HG03457 (cell line): ENCODE results near the gene SLC25A28.

Source experiments
- ATAC-seq: cut with Tn5 transposase; IDR thresholded peaks from one replicate; pipeline ENCODE4 v1.9.1; 2021; ENCODE audit warnings: moderate number of reproducible peaks; ENCODE audit not compliant: unreplicated experiment

SLC25A28 gene

GRCh38 chr10:99595236-99595635 lies 25.0 kb downstream of the SLC25A28 start:
- no peak for ATAC-seq

DNA sequence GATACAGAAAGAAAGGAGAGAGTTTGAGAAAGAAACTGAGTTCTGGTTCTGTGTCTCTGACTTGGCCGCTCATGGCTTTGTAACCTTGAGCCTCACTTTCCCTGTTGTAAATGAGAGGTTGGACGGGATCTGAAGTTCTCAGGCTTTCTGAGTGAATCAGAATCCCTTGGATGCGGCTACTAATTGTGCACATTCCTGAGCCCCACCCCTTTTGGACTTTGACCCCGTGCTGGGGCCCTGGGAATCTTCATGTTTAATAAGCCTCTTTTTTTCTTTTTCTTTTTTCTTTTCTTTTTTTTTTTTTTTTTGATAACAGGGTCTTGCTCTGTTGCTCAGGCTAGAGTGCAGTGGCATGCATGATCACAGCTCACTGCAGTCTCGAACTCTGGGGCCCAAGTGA lies 26.9 kb downstream of the SLC25A28 start:
- no peak for ATAC-seq

GRCh38 chr10:99590799-99591198 lies 29.4 kb downstream of the SLC25A28 start:
- ATAC-seq: no peak

- no peak for ATAC-seq
These were observed 36.6 kb downstream of the SLC25A28 start for GRCh38 chr10:99583687-99584086.

- ATAC-seq: no peak
These were observed 37.9 kb downstream of the SLC25A28 start for GRCh38 chr10:99582255-99582770.

GRCh38 chr10:99579971-99580370 lies 40.3 kb downstream of the SLC25A28 start:
- ATAC-seq: no peak

DNA sequence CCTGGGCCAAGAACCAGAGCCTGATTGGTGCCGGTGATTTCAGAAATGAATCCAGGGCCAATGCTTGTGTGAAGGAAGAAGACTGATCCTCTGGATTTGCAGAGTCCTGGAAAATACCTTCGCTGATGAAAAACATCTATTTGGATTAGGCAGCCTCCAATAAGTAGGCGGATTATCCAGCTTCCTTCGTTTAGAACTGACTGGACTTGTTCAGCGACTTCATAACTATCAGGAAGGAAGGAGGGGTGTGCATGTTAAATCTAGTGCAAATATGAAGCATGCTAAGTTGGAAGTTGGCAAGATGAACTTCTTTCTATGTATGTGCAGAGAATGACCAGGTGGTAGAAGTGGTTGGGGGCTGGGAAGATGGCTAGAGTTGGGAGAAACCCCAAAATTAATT lies 46.4 kb downstream of the SLC25A28 start:
- no peak for ATAC-seq

GRCh38 chr10:99571816-99572215 lies 48.4 kb downstream of the SLC25A28 start:
- ATAC-seq: no peak

- no peak for ATAC-seq
These were observed 50.3 kb downstream of the SLC25A28 start for GRCh38 chr10:99569961-99570360.

- no peak for ATAC-seq
These were observed 50.8 kb downstream of the SLC25A28 start for GRCh38 chr10:99569253-99569939.

- no peak for ATAC-seq
These were observed 55.1 kb downstream of the SLC25A28 start for GRCh38 chr10:99565166-99565565.

DNA sequence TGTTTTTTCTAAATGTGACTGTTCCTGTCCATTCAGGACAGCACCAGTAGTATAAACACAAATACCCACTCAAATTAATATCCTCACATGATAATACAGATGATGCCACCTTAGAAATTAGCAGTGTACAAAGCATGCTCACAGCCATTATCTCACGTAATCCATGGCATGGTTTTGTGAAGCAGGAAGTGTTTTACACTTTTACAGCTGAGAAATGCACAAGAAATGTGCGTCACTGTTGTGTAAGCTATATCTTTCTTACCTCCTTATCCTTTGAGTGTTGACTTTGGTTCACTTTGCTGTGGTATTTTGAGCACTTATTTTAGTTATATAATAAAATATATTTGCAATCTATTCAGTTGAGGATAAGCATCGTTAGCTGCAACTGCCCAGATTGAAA lies 55.9 kb downstream of the SLC25A28 start:
- no peak for ATAC-seq

DNA sequence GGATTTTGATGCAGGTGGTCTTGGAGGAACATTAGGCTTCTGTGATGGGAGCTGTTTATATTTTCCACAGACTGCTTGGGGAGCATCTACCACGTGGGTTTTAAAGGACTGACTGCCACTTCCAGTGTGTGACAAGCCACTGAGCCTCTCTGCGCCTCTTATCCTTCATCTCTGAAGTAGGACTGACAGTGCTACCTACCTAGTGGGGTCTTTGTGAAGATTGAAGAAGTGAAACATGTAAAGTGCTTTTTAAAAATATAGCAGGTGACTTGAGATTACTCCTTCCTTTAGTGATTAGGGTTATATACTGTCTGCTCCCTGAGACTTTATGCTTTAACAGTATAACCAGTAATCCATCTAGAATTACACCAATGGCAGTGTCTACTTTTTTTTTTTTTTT lies 57.6 kb downstream of the SLC25A28 start:
- no peak for ATAC-seq
